ENCODE data around the gene SLC29A4.

SLC29A4 gene

DNA sequence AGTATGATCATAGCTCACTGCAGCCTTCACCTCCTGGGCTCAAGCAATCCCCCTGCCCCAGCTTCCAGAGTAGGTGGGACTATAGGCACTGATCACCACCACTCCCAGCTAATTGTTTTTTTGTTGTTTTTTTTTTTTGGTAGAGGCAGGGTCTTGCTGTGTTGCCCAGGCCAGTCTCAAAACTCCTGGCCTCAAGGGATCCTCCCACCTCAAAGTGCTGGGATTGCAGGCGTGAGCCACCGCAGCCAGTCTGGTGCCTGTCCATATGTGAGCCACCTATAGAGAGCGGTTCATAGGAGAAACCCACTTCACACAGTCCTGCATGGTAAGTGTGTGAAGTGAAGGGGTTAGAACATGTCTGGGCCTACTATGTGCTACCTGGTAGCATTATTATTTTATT lies 47.5 kb downstream of the SLC29A4 start:
- no peak for DNase-seq

DNA sequence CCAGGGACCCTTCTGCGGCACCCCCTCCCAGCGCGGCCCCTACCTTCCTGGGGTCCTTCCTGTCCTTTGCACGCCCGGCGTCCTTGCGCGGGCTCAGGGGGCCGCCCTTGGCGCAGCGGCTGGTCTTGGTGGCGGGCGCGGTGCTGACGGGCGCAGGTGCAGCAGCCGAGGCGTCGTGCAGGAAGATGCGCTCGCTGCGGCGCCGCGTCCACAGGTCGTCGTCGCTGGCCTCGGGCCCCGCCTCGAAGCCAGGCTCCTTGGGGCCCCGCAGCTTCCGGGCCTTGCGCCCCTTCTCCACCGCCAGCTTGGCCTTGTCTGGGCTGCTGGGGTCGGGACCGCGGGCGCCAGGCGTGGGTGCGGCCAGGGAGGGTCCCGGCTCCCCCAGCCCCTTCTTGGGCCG lies 49.8 kb downstream of the SLC29A4 start:
- DNase-seq: no peak

DNA sequence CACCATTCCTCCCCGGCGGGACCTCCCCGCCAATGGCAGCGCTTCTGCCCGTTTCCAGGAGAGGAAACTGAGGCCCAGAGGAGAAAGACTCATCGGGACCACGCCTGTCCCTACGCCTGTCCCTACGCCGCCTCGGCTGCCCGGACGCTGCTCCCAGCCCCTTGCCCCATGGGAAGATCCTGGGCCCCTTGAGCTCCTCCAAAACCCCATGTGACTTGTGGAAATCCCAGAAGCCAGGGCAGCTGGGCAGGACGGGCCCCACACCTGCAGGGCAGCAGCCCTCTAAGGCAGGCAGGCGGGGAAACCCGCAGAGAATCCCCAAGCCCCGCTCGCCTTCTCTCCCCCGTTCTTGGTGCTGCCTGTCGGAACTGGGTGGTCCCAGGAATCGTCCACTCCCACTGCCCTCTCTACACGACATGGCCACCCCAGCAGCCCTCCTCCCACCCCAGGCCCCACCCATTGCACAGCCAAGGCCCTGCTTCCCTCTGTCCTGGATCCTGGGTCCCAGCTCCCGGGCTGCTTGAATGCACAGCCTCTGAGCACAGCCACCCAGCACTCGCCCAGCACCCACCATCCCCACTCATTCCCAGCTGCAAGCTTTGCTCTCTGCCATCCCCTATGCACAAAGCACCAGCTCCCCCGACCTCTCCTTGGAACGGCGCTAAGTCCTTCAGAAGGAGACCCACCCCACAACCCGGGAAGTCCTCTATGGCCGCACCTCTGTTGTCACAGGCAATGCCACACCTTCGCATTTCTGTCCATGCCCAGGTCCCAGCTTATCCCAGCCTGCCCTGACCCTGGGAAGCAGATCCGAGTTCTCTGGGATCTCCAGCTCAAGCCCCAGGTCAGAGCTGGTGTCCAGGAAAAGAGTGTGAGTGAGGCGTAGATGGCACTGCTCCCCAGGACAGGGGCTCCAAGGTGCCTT lies 50.6 kb downstream of the SLC29A4 start:
- no peak for DNase-seq

DNA sequence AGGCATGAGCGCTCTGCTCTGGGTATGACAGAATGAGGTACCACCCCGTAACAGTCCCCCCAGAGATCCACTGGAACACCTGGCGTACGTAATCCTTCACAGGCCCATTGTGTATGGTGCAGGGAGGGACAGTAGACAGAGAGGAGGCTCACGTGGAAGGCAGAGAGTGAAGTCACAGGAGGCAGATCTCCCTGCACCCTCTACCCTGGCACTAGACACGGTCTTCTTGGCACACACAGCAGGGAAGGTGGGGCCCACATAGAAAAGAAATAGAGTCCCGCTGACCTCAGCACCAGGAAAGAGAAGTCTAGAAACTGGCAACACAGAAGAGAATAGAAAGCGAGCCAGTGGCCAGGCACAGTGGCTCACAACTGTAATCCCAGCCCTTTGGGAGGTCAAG lies 51.9 kb downstream of the SLC29A4 start:
- DNase-seq: no peak

DNA sequence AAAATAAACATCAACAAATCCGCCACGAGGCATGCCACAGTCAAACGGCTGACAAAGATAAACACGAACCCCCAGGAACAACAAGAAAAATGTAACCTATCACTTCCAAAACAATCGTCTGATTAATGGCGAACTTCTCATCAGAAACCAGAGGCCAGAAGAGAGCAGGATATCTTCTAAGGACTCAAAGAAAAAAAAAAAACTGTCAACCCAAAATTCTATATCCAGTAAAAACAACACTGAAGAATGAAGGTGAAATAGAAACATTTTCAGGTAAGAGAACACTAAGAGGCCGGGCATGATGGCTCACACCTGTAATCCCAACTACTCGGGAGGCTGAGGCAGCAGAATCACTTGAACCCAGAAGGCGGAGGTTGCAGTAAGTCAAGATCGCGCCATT lies 54.3 kb downstream of the SLC29A4 start:
- no peak for DNase-seq

DNA sequence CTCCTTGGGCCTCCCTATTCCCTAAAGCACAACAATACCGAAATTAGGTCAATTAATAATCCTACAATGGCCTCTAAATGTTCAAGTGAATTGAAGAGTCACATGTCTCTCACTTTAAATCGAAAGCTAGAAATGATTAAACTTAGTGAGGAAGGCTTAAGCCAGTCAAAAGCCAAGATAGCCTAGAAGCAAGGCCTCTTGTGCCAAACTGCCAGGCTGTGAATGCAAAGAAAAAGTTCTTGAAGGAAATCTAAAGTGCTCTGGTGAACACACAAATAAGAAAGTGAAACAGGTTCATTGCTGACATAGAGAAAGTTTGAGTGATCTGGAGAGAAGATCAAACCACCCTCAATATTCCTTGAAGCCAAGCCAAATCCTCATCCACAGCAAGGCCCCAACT lies 57.2 kb downstream of the SLC29A4 start:
- DNase-seq: no peak

DNA sequence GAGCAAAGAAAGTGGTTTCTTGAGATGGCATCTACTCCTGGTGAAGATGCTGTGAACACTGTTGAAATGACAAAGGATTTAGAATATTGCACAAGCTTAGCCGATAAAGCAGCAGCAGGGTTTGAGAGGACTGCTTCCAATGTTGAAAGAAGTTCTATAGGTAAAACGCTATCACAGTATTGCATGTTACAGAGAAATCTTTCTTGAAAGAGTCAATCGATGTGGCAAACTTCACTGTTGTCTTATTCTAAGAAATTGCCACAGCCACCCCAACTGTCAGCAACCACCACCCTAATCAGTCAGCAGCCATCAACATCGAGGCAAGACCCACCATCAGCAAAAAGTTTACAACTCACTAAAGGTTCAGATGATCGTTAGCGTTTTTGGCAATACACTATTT lies 59.9 kb downstream of the SLC29A4 start:
- no peak for DNase-seq

DNA sequence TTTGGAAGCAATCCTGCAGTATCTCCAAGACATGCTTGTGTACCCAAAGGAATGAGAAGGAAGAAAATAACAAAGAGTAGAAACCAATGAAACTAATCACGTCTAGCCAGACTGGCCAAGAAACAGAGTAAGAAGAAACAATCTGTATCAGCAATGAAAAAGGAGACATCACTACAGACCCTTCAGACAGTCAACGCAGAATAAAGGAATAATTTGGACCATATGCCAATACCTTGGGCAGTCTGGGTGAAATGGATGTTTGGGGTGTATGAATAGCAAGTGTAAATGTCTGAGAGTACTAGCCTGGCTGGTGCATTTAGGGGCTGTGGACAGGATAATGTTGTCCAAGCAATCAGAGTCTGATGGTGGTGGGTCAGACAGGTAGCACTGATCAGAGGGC lies 61.1 kb downstream of the SLC29A4 start:
- DNase-seq: no peak

DNA sequence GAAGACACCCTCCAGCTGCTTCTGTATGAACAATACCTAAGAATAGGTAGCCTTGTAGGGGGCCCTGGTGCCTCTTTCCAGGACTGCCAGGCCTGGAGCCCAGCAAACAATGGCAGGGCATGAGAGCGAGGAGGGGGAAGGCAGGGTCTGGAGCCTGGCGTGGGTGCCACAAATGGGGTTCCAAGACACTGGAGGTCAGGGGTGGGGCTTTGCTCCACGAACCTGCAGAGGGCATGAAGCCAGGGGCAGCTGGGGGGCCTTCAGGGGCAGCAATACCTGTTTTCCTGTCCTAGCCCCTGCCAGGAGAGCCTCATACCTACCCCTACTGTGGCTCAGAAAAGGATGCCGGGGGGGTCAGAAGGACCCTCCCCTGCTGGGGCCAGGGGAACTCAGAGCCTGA lies 61.6 kb downstream of the SLC29A4 start:
- no peak for DNase-seq

DNA sequence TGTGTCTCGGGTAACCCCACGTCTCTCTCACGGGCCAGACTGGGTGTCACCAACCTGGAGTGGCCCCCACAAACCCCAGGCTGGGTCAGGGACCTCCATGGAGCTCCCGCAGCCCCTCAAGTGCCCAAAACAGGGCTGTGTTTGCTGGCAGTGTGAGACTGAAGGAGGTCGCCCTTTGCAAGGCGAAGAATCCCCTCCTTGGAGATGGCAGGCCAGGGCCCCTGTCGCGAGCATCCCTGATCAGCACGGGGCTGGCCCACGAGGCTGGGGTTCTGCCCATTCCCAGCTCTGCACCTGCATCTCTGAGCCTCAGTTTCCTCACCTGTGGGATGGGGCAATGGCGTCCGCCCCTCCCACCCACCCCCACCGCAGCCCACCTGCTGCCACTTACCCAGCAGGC lies 62.4 kb downstream of the SLC29A4 start:
- no peak for DNase-seq

DNA sequence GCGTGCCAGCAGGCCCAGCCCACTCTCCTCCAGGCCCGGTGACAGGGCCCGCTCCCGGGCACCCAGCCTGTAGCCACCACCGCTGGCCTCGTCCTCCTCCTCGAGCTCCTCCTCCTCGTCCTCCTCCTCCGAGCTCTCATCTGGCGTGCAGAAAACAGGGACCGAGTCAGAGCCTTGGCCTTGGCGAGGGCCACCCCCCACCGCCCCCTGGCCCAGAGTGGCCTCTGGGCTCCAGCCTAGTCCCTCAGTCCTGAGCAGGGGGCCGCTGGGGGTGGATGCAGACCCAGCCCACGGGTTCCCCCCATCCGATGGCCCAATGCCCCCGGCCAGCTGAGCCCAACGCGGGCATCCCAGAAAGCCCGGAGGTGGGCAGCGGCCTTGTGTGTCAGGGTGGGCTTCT lies 62.9 kb downstream of the SLC29A4 start:
- DNase-seq: no peak

DNA sequence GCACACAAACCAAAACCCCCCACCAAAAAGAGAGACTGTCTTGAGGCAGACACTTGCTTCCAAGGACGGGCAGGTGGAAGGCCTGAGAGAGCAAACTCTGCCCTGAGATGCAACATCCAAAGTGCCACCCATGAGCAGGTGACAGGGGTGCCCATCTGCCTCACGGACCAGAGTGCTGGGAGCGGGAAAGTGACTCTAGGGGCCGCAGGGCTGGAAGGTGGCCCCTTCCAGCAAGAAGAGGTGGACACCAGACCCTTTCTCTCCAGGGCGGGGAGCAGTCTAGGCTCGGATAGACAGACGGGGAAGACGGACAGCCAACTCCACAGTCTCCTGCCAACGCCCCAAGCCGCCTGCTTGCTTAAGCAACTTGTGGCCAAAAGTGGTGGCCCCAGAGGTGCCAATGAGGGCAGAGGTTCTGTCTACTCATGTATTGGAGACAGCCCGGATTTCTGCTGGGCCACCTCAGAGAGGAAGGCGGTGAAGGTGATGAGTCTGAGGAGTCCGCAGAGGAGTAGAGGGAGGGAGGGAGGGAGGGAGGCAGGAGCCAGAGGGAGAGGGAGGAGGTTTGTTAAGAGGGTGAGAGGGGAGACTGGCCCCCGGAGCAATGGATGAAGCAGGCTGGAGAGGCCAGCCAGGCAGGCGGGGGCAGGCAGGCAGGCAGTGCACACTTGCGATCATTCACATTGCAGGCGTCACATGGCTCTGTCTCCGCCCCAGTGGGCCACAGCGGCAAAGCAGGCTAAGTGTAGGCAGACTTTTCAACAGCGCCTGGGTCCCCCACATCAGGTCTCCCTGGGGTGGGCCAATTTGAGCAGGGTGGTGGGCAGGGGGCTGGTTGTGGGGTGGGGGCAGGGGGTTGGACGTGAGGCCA lies 65.6 kb downstream of the SLC29A4 start:
- DNase-seq: no peak

DNA sequence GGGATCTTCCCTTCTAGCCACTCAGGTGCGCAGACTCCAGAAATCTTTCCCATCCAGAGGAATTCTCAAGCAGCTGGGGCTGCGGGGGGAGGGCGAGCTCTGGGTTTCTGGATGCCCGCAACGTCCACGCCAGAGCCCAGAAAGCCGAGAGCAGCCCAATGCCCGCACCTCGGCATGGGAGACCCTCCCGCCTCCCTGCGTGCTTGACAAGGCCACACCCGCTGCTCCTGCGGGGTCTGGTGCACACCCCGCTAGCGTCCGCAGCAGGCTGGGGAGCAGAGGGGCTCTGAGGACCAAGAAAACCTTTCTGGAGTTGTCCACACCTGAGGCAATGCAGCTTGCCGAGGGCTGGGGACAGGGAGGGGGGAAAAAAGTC lies 66.2 kb downstream of the SLC29A4 start:
- DNase-seq: no peak

DNA sequence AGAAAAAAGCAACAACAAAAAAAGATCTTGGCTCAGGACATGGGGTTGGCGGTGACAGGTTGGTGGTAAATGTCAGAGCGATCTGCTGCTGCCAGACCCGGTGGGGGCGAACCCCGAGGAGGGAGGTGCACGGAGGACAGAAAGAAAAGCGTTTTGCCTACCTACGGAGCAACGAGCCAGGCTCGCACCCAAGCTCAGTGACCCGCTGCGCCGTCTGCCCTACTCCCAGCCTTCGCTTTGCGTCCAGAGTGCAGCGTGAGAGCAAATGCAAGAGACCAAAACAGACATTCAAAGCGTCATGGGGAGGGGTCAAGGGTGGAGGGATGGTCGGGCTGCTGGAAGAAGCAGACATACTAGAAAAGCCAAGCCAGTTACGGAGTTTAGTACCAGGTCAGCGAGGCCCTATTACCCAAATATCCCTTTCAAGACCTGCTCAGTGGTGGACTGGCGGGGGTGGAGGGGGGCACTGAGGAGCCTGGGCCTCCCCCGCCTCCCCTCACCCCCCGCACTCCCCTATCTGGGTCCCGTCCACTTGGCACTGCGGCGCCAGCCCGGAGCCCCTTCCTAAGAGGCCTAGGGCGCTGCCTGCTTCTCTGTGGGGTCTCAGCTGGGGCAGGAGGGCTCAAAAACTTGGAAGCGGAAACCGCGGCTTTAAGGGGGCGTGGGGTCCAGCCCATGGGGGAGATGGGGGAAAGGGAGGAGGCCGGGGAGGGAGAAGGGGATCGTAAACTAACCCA lies 66.9 kb downstream of the SLC29A4 start:
- DNase-seq: no peak

DNA sequence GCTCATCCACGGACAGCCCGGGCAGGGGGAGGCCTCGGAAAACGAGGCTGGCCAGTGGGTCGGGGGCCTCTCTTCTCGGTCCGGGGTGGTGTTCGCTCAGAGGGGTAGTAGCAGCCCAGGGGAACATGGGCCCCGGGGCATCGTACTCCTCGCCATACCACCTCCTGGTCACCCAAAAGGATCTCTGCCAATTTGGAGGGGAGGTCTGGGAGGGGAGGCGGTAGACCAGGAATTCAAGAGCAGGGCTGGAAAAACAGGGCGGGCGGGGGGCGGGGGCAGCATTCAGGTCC lies 67.4 kb downstream of the SLC29A4 start:
- DNase-seq: no peak

DNA sequence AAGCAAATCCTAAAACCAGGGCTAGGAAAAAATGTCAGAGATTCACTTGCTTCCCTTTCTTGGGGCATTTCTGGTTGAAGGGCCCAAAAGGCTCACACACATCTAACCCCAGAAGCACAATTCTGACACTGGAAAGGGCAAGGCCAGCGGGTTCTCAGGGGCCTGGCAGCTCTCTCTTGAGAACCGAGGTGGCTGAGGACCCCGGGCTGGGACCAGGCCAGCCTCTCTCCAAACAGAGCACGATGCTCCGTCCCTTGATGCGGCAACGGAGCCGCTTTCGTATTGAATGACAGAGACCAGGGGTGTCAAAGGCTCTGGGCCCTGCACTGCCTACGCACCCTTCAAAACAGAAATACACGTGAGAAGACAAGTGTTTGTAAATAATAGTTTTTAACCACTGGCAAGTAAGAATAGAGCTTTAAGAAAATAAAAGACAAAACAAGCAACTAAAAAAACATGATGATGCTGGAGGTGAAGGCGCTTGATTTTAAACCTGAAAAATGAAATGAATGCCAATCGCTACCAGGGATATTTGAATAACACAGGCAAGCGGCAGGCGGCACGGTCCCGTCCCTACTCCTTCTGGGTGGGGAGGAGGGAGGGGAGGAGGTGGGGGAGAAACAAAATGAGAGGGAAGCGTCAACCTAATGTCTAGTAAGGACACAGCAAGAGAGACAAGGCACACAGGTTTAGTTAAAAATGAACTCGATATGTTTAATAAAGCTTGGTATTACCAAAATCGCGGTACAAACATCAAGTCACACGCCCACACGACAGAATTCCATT lies 68.0 kb downstream of the SLC29A4 start:
- no peak for DNase-seq

DNA sequence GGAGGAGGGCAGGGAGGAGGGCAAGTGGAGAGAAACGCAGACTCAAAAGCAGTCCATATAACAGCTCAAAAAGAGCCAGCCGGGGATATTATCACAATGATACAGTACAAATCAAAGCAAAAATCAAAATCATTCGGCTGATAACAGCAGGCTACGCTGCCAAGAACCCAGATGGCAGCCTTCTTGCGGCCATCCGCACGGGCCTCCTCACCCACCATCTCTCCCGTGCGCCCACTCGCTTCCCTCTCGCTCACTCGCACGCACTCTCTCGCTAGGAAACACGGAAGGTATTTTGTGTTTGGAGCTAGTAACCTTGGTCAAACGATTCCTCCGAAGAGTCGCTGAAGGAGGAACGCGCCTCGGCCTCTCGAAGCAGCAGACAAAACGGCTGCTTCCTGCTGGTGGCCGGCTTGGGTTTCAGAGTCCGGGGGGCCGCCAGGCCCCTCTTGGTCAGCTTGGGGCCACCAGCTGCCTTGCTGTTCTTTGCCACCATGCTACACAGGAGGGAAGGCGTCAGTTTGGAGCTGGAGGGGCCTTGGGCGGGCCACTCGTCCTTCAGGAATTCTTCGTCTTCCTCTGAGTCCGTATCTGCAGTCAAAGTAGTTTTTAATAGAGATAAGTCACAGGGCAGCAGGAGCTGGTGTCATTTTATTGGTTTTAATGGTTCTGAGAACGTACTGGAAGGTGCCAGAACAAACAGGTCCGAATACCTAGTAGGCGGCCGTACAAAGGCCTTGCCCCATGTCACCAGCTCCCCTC lies 68.9 kb downstream of the SLC29A4 start:
- DNase-seq: no peak

DNA sequence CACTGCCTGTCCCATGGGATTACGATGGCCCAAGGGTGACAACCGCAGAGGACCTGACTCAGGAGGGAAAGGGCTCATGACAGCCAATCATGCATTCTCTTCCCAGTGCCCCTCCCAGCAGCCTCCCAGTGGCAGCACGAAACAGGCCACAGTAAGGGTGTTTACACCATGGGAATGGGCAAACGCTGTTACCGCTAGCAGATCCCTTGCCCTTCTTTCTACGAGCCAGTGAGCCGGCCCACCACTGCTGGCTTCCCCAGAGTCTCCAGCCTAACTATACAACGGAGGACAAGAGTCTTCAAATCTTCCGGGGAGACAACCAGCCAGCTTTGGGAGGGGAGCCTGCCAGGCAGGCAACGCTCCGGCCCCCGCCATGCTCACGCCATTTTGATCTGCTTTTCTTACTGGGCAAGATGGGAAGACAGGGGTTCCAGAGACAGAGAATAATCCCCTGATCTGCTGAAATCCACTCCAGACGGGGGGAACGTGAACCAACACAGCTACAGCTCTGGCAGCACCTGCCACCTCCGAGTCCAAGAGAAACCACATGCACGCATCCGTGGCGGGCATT lies 69.8 kb downstream of the SLC29A4 start:
- DNase-seq: no peak

DNA sequence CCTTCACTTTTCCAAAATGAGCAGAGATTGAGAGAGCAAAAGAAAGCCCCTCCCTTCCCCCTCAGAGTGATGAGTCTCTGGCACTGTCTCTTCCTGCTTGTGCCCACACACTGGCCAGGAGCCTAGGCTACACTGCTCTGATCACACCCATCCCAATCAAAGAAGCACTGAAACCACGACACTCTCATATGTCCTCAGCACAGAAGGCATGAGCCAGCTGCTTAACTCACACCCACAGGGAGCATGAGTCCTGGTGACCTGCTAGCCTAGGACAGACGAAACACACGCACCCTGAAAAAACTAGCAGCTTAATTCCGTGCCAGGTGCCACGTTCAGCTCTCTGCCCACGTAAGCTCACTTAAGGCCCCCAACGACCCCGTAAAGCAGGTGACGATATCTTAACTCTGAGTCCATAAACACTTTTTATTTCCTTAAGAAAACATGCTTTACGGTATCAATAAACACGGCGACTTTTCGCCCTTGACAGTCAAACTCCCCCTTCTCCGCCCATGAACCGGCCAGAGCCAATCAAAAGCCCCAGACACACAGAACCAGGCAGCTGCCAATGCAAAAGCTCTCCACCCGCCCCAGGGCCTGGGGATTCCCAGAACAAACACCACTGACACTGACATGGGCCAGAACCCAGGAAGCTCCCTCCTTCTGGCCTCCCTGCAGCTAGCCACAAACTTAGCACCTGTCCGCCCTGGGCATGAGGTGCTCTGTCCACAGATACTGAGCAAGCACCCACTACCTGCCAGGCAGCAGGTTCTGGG lies 71.9 kb downstream of the SLC29A4 start:
- no peak for DNase-seq

Measured in hippocampal formation (tissue), 2 donors.